Measurements from ENCODE around the gene BRD2.
A peak's percentile ranks its signal among the peaks of the same experiment; 100 is the strongest.

BRD2 gene

GRCh38 chr6:32960563-32960962, 7.8 kb upstream of the BRD2 start:
- ChIA-PET POLR2A (interaction anchor here (1.4 kb wide), 1 partner anchor 12 kb away, joined by 7 read pairs; no protein-coding TSS in a partner anchor), CTCF (interaction anchor here (14.8 kb wide), 1 partner anchor 6 kb away, joined by 313 read pairs; the partner anchor contains the start of gene HLA-DMA)
- TF ChIP-seq CTCF (IDR thresholded peaks at IDR 0.05; ENCODE audit: control extremely low read depth, extremely low read depth, low read depth, missing control alignments): no peak
- DNase-seq (ENCODE audit: extremely low spot score): no peak

GRCh38 chr6:32962213-32962826, 6.1 kb upstream of the BRD2 start:
- no peak for DNase-seq (ENCODE audit: extremely low spot score)
- ChIA-PET POLR2A (interaction anchor here (1.4 to 2.2 kb wide), 2 partner anchors 10 kb away, joined by 7 to 28 read pairs; no protein-coding TSS in a partner anchor), CTCF (interaction anchor here (0.7 to 14.8 kb wide), 5 partner anchors 8 to 29 kb away, joined by 4 to 313 read pairs (median 5); partner anchors contain the start of gene HLA-DMA)
- TF ChIP-seq CTCF (IDR thresholded peaks at IDR 0.05; ENCODE audit: control extremely low read depth, extremely low read depth, low read depth, missing control alignments): no peak

GRCh38 chr6:32963866-32964265, 4.5 kb upstream of the BRD2 start:
- DNase-seq (ENCODE audit: extremely low spot score): no peak
- no peak for TF ChIP-seq CTCF (IDR thresholded peaks at IDR 0.05; ENCODE audit: control extremely low read depth, extremely low read depth, low read depth, missing control alignments)
- ChIA-PET CTCF (interaction anchor here (0.9 to 14.8 kb wide), 6 partner anchors 8 to 31 kb away, joined by 3 to 313 read pairs (median 8); partner anchors contain the start of gene HLA-DMA), POLR2A (interaction anchor here (2.2 kb wide), 1 partner anchor 8 kb away, joined by 28 read pairs; no protein-coding TSS in a partner anchor)

- CTCF ChIA-PET: interaction anchor here (2.2 to 14.8 kb wide), 5 partner anchors 10 to 32 kb away, joined by 10 to 313 read pairs (median 20); partner anchors contain the start of genes HLA-DMA and HLA-DMB
- DNase-seq (ENCODE audit: extremely low spot score): no peak
- no peak for TF ChIP-seq CTCF (IDR thresholded peaks at IDR 0.05; ENCODE audit: control extremely low read depth, extremely low read depth, low read depth, missing control alignments)
- POLR2A ChIA-PET: no interaction called here
These were observed 3.6 kb upstream of the BRD2 start for GRCh38 chr6:32964776-32965175.

DNA sequence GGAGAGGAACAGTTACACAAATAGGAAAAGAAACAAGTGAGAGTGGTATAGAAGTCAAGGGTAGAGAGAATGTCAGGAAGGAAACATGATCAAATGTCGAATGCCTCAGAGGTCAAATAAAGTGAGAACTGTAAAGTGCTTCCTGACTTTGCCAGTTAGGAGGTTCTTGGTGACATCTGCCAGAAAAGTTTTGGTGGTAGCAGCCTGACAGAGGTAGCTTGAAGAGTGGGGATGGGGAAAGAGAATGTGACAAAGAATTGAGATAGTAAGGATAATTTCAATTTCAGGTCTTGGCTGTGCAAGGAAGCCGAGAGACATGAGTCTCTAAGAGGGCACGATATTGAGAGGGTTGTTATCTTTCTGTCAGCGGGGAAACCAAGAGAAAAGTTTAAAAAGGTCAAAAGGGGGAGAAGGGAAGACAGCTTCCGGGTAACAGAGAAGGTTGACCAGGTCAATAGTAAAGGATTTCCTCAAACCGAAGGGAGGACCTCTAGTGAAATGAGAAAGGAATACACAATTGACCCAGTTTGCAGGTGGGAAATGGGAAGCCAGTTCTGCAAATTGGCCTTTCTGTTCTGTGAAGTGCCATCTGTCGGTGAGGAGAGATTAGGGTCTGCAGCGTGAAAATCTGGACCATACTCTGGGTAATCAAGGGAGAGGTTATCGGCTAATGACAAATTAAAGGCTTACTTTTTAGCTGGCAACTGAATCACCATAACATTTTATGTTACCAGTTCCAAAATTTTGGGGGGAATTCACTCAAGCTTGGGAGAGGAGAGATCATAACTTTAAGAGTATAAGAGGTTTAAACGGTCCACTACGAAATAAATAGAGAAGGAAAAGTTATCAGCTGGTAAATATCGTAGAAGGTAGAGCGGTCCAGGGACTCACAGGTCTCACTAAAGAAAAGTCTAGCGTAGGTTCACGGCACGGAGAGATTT, 973 bp upstream of the BRD2 start:
- peak; percentile 49 for TF ChIP-seq CTCF (IDR thresholded peaks at IDR 0.05; ENCODE audit: control extremely low read depth, extremely low read depth, low read depth, missing control alignments)
- ChIA-PET POLR2A (interaction anchor here (0.6 to 9.8 kb wide), 6 partner anchors 11 to 122 kb away, joined by 3 to 219 read pairs (median 4); partner anchors contain the start of gene HLA-DMA), CTCF (interaction anchor here (0.6 to 14.8 kb wide), 15 partner anchors 9 to 129 kb away, joined by 3 to 313 read pairs (median 6); partner anchors contain the start of genes HLA-DMA, HLA-DMB and TAP2)
- DNase-seq (ENCODE audit: extremely low spot score): no peak
